ENCODE results near the gene KATNA1. TPM values are rescaled to one million over a fixed set of nuclear protein-coding genes. Genes with fewer than 3 reads are reported as not detected.

Gene KATNA1
- polyA plus RNA-seq, 1 donor from 2014 or later = 21.8 TPM

GRCh38 chr6:149567194-149567586 is 81.3 kb downstream of the KATNA1 start:
- peak overlapping the region; percentile 85 to 97 (median 95) for H3K4me3 Mint-ChIP-seq
- H3K27me3 Mint-ChIP-seq = no peaks in the 10 kb centered on the region
- H3K9me3 Mint-ChIP-seq = no peaks in the 10 kb centered on the region
- no peaks in the 10 kb centered on the region for H3K36me3 Mint-ChIP-seq
- peak overlapping the region; percentile 86 to 96 (median 92) for H3K27ac Mint-ChIP-seq
- H3K4me1 Mint-ChIP-seq = peaks cover 21 to 24% (median 22%) of the 10 kb centered on the region in 3 donors

GRCh38 chr6:149566410-149567193 is 81.9 kb downstream of the KATNA1 start:
- Mint-ChIP-seq H3K4me3 (peak overlapping the region; percentile 85 to 97 (median 95)), H3K9me3 (no peaks in the 10 kb centered on the region), H3K27me3 (no peaks in the 10 kb centered on the region), H3K27ac (peak overlapping the region; percentile 86 to 96 (median 92)), H3K36me3 (no peaks in the 10 kb centered on the region), H3K4me1 (peaks cover 21 to 24% (median 22%) of the 10 kb centered on the region in 3 donors)

- Mint-ChIP-seq H3K36me3 (no peaks in the 10 kb centered on the region), H3K9me3 (no peaks in the 10 kb centered on the region), H3K4me3 (peak within 1 kb of the TSS; percentile 85 to 98 (median 96)), H3K27ac (peak within 1 kb of the TSS; percentile 86 to 98 (median 92)), H3K4me1 (peaks cover 16 to 19% (median 17%) of the 10 kb centered on the region in 3 donors), H3K27me3 (no peaks in the 10 kb centered on the region)
Observed at GRCh38 chr6:149565527-149566409, 82.7 kb downstream of the KATNA1 start, which contains the start of gene GINM1. Gene GINM1 (plus strand): TSS chr6:149566375. CDS start chr6:149566415, 40 bp downstream.

GRCh38 chr6:149563928-149564325 is 84.6 kb downstream of the KATNA1 start:
- Mint-ChIP-seq H3K9me3 (no peaks in the 10 kb centered on the region), H3K4me3 (peak overlapping the region in 1 of 4 donors; percentile 85), H3K4me1 (peaks cover 16 to 18% (median 17%) of the 10 kb centered on the region in 3 donors), H3K27me3 (peaks cover 2% of the 10 kb centered on the region), H3K27ac (peak overlapping the region in 1 of 3 donors; percentile 33), H3K36me3 (no peaks in the 10 kb centered on the region)

GRCh38 chr6:149563203-149563927 is 85.1 kb downstream of the KATNA1 start:
- Mint-ChIP-seq H3K4me3 (peak overlapping the region in 1 of 4 donors; percentile 85), H3K27ac (peak overlapping the region in 1 of 3 donors; percentile 33), H3K27me3 (peaks cover 2% of the 10 kb centered on the region), H3K4me1 (peaks cover 16 to 17% (median 16%) of the 10 kb centered on the region in 3 donors), H3K9me3 (no peaks in the 10 kb centered on the region), H3K36me3 (no peaks in the 10 kb centered on the region)

- H3K4me3 Mint-ChIP-seq = peak overlapping the region in 1 of 4 donors; percentile 64
- H3K27me3 Mint-ChIP-seq = peaks cover 6% of the 10 kb centered on the region
- no peaks in the 10 kb centered on the region for H3K9me3 Mint-ChIP-seq
Observed at GRCh38 chr6:149560736-149561135, 87.8 kb downstream of the KATNA1 start.

GRCh38 chr6:149559389-149559788 is 89.1 kb downstream of the KATNA1 start:
- Mint-ChIP-seq H3K27ac (no peak overlapping the region), H3K4me3 (no peak overlapping the region), H3K36me3 (peaks cover 4% of the 10 kb centered on the region), H3K9me3 (no peaks in the 10 kb centered on the region), H3K4me1 (peaks cover 0 to 2% (median 1%) of the 10 kb centered on the region in 3 donors), H3K27me3 (peaks cover 6% of the 10 kb centered on the region)

More at GRCh38 chr6:149560736-149561135, 87.8 kb downstream of the KATNA1 start:
- Mint-ChIP-seq H3K27ac (peak overlapping the region in 1 of 3 donors; percentile 40), H3K4me1 (peaks cover 4 to 6% (median 4%) of the 10 kb centered on the region in 3 donors), H3K36me3 (no peaks in the 10 kb centered on the region)

- no peaks in the 10 kb centered on the region for H3K9me3 Mint-ChIP-seq
- peaks cover 6% of the 10 kb centered on the region for H3K27me3 Mint-ChIP-seq
- H3K36me3 Mint-ChIP-seq = peaks cover 4% of the 10 kb centered on the region
- no peak overlapping the region for H3K27ac Mint-ChIP-seq
- no peak overlapping the region for H3K4me3 Mint-ChIP-seq
- H3K4me1 Mint-ChIP-seq = peaks cover 0 to 2% (median 1%) of the 10 kb centered on the region in 3 donors
Observed at GRCh38 chr6:149558029-149558428, 90.5 kb downstream of the KATNA1 start.

GRCh38 chr6:149551920-149552319 is 96.6 kb downstream of the KATNA1 start:
- Mint-ChIP-seq H3K4me3 (peak overlapping the region in 1 of 4 donors; percentile 58), H3K9me3 (no peaks in the 10 kb centered on the region), H3K27ac (no peak overlapping the region), H3K27me3 (peaks cover 4% of the 10 kb centered on the region), H3K36me3 (peaks cover 6% of the 10 kb centered on the region), H3K4me1 (peaks cover 0 to 2% (median 0%) of the 10 kb centered on the region in 3 donors)

GRCh38 chr6:149545754-149546471 is 102.6 kb downstream of the KATNA1 start, which contains the start of gene PPIL4:
Gene PPIL4 (minus strand): TSS chr6:149546043. CDS start chr6:149546005, 38 bp downstream.
- Mint-ChIP-seq H3K4me1 (peaks cover 23 to 29% (median 26%) of the 10 kb centered on the region in 3 donors), H3K9me3 (no peaks in the 10 kb centered on the region), H3K36me3 (no peaks in the 10 kb centered on the region), H3K27me3 (no peaks in the 10 kb centered on the region), H3K4me3 (peak within 1 kb of the TSS; percentile 98 to 99 (median 98)), H3K27ac (peak within 1 kb of the TSS; percentile 100)

- Mint-ChIP-seq H3K4me3 (peak overlapping the region; percentile 98 to 99 (median 98)), H3K27ac (peak overlapping the region; percentile 100), H3K27me3 (no peaks in the 10 kb centered on the region), H3K9me3 (no peaks in the 10 kb centered on the region), H3K36me3 (no peaks in the 10 kb centered on the region), H3K4me1 (peaks cover 23 to 29% (median 26%) of the 10 kb centered on the region in 3 donors)
Observed at GRCh38 chr6:149545258-149545753, 103.2 kb downstream of the KATNA1 start.

Data from IgD-negative memory B cell (primary cell).